ENCODE measurements around the gene RECK.

DNA sequence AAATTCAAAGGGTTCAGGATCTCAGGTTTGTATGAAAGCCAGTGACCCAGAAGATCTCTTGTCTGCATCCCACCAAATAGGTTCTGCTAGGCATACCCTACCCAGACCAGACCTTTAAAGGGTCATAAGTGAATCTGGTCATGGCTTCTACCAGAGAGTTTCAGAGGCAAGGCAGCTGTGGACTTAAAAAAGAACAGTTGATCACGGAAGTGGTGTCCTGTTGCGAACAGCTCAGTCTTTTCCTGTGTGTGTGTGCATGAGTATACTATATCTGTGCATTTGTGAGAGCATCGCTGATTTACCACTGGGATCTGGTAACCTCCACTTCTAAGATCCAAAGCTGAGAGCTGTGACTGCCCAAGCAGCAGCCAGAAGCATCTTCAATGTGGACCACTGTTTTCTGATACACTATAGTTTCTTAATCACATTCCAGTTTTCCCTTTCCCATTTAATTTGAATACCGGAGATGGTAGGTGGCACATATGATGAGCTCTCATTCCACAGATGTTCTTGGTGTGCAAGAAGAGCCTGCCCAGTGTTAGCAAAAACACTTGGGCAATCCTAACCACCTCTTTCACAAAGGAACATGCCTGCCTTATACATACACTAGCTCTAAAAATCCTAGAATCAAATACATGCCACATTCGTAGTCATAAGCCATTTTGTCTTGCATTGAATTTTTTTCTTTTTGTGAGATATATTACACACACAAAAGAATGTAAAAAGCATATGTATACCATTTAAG lies 42.6 kb upstream of the RECK start:
- TF ChIP-seq, protein P1, sequence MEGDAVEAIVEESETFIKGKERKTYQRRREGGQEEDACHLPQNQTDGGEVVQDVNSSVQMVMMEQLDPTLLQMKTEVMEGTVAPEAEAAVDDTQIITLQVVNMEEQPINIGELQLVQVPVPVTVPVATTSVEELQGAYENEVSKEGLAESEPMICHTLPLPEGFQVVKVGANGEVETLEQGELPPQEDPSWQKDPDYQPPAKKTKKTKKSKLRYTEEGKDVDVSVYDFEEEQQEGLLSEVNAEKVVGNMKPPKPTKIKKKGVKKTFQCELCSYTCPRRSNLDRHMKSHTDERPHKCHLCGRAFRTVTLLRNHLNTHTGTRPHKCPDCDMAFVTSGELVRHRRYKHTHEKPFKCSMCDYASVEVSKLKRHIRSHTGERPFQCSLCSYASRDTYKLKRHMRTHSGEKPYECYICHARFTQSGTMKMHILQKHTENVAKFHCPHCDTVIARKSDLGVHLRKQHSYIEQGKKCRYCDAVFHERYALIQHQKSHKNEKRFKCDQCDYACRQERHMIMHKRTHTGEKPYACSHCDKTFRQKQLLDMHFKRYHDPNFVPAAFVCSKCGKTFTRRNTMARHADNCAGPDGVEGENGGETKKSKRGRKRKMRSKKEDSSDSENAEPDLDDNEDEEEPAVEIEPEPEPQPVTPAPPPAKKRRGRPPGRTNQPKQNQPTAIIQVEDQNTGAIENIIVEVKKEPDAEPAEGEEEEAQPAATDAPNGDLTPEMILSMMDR (IDR thresholded peaks at IDR 0.05): no peak
- TF ChIP-seq POLR2A (IDR thresholded peaks at IDR 0.05): no peak
